HG03521 (cell line): ENCODE results near the gene CACNB2.
"Not testable (repeated sequence)": the region's sequence is repeated elsewhere in the genome, so short reads cannot be mapped to it uniquely, and the experiment has no call there.

Source experiments
- ATAC-seq: cut with Tn5 transposase; IDR thresholded peaks from one replicate; pipeline ENCODE4 v1.9.1; 2021; ENCODE audit warnings: mild to moderate bottlenecking, moderate library complexity; ENCODE audit not compliant: unreplicated experiment

Gene CACNB2

DNA sequence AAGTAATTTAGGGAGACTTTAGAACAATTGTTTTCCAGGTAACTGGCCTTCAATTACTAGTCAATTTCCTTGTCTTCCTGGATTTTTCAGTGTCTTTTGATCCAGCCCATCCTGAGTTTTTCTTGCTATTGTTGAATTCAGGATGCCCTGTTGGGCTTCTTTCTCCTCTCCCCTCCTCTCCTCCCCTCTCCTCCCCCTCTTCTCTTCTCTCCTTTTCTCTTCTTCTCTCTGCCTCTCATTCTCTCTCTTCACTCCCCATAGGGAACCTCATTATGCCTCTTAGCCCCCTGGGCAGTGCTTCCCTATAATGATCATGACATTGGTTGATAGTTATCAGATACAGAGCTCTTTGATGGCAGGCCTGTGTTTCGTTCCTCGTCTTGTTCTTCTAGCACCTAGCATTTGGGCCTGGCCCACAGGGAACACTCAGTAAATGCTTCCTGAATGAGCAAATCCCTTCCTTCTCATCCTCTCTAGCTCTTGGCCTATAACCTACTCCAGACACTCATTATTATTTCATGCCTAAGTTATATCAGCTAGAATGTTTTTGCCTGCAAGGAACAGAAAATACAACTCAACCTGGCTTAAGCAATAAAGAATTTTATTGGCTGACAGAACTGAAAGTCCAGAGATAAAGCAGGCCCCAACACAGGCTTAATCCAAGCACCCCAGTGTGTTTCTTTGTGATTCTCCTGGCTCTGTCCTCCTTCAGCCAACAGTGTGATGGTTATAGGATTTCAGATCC is 56.8 kb downstream of the CACNB2 start:
- no peak for ATAC-seq

DNA sequence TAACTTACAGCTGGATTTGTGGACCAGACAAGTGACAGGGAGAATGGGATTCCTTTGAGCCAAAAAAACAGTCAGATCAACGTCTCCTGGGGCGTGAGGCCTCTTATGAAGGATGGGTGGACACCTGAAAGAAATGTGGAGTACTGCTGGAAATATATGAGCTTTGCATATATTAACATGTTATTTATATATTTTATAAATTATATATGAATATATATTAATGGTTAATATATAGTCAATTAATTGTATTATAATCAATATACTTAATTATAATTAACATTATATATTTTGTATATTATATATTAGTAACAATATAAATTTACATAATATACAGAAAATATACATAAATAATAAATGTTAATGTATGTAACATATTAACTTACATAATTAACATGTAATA is 57.5 kb downstream of the CACNB2 start:
- no peak for ATAC-seq

DNA sequence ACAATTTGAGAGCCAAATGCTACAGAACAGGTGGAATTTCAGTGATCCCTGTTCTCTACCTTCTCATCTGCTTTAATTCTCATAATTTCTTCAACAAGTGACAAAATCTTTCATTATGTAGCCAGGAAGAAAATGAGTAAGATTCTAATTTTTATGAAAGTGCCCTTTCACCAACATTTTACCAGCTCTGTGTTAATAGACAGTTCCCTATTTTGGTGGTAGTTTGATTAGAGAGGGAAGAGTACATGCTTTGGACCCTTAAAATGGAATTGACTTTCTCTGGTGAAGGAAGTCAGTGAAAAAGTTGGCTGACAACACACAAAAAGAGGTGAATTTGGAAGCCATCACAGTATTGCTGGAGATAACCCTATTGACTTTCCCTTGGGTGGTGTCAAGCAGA is 61.7 kb downstream of the CACNB2 start:
- no peak for ATAC-seq

DNA sequence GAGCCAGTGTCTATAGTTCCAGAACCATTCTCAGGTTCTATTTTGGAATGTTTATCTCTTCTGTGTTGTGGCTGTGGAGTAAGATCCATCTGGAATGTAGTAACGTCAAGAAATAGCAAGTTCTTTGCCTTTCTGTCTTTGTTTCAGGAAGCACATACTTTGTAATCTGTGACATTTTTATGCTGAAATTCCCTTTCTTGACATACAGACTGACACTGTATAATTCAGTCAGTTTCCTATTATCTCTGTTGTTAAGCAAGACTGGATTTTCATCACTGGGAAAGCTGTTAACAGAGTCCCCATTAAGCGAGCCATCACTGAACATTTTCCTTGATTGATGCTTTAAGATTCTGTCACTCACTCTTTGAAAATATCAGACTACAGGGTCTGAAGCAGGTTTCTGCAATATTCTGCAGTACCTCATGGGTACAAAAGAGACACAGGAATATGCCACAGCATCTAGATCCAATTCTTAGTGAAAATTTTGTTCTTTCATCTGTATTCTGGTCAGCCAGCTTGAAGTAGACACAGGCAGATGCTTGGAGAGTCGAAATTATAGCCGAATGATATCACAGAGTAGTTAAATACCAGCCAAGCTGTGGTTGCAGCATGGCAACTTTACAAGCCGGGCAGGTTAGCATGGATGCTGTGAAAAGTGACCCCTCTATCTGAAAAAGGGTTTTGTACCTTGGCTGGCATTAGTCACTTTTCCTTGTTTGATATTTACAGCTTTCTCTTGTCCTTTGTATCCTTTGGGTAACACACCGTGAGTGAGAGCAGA is 62.6 kb downstream of the CACNB2 start:
- ATAC-seq, result no peak

DNA sequence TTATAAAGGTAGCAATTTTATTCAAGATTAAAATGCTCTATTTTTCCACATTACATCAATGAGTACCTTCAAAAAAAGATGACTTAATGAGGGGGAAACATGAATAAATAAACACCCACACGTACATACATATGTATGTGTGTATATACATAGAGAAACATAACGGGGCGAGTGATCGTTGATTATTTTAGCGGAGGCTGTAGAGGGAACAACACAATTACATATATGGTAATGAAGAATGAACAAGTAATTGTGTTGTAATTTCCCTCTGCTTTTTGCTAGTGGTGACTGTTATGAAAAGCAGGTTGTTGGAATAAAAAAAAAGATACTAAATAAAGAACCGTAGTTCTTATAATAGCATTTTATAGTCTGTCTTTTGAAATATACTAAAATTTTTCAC is 63.2 kb downstream of the CACNB2 start:
- ATAC-seq, result no peak

DNA sequence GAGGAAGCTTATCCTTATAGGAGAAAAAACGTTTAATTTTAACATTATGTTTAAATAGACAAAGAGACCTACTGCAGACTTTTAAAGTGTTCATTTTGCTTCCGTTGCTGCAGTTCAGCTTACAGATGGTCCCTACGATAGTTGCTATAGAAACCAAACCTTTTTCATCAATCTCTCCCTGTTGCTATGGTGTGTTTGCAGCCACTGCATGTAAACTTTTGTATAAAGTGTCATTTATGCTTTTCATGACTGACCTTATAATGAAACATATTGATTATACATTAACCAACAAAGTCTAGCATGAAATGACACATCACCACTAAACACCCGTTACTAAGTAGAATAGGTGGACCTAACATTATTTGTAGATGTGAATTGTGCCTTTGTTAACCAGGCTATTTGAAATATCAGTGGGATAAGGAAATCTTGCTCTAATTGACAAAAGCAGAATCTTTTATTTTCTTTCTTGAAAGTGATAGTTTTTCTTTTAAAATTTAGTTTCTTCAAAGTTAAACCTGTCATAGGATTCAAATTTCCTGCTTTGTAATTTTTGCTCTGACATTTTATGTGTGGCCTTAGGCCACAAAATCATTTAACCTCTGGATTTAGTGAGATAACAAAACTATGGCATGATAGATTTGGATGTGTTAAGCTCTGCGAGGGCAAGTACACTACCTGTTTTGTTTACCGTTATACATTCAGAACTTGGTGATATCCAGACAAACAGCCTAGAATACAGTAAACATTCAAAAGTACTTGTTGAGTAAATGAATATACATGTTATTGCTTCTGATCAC is 64.0 kb downstream of the CACNB2 start:
- no peak for ATAC-seq

DNA sequence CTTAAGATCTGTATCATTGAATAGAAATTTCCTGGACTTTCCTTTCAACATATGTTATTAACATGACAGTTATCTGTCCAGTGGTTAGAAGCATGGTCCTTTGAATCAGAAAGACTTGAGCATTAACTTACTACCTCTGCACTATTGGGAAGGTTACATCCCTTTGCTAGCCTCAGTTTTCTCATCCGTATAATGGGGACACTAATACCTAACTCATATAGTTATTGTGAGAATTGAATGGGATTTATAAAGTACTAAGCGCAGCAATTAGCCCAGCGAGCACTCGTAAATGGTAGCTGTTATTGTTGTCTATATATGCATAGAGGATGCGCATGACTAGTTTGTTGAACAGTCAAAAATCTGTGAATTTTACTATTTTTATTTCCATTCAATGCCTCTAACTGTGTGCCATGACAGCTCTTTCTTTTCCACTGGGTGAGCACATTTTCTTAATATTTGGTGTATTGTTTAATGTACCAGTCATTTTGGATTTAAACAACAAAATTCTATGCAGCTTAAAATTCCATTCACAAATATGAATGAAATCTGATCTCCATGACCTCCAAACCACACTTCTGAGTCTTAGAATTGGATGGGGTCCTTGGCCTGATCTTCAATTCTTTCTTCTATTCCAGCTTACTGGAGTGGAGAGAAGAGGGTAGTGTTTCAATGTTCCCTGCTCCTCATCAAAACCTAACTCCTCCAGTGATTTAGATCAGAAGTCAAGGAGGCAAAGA is 65.0 kb downstream of the CACNB2 start:
- no peak for ATAC-seq

DNA sequence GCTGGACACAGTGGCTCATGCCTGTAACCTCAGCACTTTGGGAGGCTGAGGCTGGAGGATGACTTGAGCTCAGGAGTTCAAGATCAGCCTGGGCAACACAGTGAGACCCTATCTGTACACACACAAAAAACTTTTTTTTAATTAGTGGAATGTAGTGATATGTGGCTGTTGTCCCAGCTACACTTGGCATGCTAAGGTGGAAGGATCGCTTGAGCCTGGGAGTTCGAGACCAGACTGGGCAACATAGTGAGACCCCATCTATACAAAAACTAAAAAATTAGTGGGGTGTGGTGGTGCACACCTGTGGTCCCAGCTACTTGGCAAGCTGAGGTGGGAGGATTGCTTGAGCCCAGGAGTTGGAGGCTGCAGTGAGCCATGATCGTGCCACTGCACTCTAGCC is 68.0 kb downstream of the CACNB2 start:
- not testable (repeated sequence) for ATAC-seq

DNA sequence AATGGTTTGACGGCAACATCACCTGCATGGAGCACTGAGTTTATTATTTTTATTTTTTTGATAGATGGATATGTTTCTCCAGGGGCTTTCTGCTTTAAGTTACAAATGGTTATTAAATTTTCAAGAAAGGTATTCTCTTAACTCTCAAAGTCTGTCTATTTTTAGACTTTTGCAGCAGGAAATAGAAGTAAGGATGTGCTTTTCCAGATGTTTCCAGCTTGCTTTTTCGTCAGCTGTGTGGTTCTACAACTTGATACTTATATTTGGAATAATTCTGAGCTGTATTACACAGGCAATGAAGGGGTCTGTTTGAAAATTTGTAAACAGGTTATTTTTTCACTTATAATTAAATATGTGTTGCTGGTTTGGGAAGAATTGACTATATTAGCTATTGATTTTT is 69.0 kb downstream of the CACNB2 start:
- no peak for ATAC-seq

DNA sequence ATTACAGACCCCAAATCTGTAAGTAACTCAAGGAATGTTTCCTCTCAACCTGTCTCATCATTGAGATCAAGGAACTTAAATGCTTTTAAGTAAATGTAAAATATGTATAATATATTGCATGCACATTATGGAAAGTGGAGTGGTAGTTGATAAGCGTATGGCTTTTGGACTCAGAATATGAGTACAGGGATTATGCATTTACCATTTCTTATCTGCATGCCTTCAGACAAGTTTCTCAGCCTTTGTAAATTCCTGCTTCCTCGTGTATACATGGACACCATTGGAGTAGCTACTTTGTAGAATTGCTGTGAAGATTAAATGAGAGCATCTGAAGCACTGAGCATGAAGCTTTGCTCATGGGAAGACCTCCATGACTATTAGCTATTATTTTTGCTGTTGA is 70.5 kb downstream of the CACNB2 start:
- ATAC-seq, result no peak

DNA sequence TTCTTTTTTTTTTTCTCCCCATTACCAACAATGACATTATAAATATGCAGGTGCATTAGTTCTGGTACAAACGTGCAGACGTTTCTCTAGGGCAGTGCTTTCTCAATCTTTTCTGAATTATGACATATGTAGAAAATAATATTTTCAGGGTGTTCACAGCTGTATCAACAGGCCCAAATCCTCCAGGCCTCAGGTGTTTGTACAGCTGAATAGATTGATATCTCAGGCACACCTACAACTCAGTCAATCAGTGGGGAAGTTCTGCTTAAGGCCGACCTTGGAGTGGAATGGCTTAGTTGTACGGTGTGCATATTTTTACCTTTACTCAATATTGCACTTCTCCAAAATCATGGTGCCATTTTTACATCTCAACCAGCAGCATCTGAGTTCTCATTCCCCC is 71.6 kb downstream of the CACNB2 start:
- no peak for ATAC-seq

DNA sequence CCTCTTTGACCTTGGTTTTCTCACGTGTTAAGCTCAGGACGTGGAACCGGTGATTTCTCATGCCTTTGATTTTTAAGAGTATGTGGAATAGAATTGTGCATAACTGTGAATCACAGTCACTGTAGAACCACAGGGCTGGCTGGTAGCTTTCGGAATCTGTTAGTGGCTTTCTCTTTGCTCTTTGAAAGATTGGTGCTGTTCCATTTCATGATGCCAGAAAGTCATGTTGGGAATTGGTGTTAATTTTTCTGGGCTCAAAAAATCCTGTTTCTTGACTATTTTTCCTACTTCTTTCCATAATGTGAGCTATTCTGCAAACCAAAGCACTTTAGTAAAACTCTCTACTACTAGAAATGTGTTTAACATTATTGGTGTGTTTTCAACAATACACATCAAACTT is 73.0 kb downstream of the CACNB2 start:
- no peak for ATAC-seq

DNA sequence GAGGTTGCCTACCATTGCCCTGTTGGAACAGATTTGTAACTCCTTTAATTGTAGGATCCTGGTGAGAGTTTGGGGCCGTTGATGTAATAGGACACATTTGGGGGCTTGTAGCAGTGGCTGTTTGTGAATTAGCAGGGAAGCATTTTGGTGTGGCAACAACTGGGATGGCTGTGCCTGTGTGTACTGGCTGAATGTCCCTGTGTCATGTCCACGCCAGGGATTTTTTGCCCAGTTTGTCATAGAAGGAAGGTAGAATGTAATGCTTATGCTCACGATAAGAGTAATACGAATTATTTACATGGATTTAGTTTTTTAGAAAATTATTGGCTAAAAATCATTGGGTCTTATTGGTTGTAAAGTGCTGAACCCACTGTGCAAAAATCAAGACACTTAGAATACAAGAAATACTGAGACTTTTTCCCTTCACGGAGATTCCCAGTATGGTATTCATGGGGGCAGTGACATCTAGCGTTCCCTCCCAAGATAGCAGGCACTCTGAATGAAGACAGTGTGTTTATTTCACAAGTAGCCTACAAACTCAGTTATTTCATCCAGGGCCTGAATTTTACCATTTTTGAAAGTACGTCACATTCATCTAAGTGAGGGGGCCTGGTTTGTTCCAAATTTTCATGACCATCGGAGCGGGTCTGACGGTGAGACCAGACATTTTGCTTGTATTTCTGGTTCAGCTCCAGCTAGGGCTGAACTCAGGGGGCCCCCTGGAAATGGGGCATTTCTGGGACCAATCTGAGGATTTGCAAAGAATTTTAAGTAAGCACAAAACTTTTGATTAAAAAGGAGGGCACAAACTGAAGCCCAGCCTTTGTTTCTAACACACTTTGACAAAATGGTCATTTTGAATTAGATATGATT is 74.7 kb downstream of the CACNB2 start:
- no peak for ATAC-seq

DNA sequence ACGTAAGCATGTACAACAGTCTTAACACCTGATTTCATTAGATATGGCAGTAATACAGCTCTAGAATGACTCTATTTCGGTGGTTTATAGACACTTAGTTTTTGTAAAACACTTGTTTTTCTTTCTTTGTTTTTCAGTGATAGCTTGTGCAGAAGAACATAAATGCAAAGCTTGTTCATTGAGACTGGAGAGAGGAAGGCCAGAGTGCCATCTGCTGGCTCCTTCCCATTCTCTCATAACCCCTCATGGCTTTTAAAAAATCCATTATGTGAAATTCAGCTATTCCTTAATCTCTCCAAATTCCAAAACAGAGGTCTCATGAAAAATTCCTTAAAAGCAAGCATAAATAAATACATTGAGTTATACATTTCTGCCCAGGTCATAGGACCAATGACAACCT is 76.3 kb downstream of the CACNB2 start:
- ATAC-seq, result no peak

DNA sequence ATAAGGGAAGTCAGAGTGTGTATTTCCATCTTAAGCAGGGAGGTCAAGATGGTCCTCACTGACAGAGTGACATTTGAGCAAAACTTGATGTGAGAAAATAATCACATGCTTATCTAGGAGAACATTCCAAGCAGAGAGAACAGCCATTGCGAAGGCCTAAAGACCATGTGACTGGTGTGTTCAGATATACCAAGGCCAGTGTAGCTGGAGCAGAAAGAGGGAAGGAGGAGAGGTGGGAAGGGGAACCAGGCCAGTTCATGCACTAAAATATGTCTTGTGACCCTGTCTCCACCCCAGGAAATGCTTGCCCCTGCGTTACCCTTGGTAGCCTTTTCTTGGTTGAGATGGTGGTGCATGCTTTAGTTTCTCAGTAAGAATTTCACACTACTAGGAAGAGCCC is 77.4 kb downstream of the CACNB2 start:
- ATAC-seq, result no peak

DNA sequence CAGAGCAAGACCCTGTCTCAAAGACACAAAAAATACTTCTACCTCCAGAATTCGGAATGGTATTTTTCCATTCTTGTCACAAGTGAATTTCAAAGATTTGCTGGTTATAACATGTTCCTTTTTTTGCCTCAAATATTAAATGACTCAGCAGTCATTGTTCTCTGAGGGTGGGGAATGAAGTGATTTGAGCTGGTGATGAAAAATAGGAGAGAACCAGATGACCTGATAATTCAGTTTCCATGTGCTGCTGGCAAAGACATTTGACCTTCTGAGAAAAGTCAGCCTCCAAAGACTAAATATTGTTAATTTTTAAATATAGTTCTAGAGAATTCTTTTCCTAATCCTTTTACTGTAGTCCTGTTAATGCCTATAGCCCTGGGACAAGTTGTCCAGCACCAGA is 78.9 kb downstream of the CACNB2 start:
- no peak for ATAC-seq

DNA sequence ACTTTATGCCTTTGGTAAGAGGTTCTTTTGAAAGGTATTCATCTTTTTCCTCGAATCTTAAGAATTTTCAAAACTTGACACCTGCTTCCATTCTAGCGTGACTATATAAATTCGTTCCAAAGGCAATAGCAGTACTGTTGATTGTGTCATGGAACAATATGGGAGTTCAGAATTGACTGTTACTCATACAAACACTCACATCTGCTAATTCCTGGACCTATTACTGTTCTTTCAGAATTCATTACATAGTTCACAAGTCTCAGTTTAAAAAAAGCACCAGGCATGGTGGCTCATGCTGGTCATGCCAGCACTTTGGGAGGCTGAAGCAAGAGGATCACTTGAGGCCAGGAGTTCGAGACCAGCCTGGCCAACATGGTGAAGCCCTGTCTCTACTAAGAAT is 80.9 kb downstream of the CACNB2 start:
- no peak for ATAC-seq

DNA sequence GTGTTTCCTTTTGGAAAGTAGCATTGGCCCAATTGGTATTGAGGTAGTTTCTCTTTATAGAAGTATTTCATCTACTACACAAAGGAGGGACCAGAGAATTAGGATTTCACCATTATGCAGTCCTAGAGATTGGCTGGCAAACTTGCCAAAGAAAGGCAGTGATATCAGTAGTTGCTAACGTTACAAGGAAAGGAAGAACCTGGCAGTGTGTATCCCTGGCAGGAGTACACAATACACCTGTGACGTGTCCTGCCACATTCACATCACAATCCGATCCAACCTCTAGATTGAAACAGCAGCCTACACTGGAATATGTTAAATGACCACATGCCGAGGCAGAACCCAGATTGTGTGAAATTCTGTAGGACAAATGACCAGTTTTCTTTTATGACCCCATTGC is 81.7 kb downstream of the CACNB2 start:
- ATAC-seq, result no peak

DNA sequence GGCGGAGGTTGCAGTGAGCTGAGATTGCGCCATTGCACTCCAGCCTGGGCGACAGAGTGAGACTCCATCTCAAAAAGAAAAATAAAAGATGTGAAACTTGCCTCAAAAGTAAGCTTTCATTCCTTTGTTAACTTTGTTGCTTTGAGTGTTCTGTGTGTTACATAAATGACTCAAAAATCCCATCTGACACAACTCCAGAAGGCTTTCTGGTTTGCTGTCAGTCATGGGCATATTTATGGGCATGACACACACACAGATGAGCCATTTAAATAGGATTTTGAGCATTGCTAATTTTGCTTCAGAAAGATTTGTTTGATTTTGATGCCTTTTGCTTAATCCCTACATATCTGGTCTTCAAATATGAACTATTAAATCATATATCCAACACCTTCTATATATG is 82.6 kb downstream of the CACNB2 start:
- no peak for ATAC-seq

DNA sequence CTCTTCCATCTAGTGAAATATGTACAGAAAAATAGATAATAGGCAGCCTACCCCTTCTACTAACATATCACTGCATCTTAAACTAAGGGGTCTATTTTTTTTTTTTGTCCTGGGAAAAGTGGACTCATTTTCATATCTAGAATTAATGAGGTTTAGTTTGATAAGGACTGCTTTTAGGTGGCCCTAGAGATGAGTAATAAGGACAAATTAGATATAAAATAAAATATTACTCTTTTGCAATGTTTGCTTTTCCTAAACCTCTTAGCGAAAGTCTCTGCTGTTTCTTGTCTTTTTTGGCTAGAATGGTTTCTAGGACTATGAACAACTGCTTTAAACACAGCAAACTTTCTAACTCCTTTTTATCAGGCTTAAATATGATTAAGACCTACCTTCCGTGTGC is 83.7 kb downstream of the CACNB2 start:
- no peak for ATAC-seq
